GM21825 (cell line): ENCODE data around the gene LTB4R2.
A peak's percentile ranks its signal among the peaks of the same experiment; 100 is the strongest.

Experiments
- ATAC-seq: cut with Tn5 transposase; IDR thresholded peaks from one replicate; pipeline ENCODE4 v1.9.1; 2021; ENCODE audit warnings: mild to moderate bottlenecking, moderate library complexity; ENCODE audit not compliant: unreplicated experiment

Gene LTB4R2

DNA sequence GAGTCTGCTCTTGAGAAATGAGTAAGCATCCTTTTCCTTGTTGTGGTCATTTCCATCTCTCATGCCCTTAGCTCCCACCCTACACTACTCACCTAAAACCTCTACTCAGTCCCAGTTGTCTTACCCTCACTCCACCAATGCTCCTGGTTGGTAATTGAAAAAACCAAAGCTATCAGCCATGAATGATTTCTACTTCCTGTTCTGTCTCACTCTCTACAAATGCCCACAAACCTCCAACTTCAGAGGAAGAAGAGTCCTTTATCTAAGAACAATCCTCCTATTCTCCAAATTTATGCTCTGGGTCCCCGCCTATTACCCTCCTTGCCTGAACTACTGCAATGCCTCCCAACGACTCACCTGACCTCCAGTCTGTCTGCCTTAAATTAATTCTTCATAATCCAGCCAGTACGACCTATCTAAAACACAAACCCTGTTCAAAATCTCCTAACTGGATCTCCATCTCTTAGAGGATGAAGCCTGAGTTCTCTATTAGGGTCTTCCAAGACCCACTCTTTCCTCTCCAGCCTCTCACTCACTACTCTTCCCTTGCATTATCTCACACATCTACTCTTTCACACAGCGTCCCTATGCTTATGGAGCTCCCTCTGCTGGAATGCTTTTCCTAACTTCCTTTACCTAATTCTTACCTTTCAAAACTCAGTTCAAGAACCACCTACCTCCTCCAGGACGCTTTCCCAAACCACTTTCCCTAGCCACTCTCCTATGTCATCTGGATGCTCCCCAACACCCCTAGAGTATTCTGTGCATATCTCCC is 12.6 kb upstream of the LTB4R2 start:
- peak; percentile 20 for ATAC-seq

DNA sequence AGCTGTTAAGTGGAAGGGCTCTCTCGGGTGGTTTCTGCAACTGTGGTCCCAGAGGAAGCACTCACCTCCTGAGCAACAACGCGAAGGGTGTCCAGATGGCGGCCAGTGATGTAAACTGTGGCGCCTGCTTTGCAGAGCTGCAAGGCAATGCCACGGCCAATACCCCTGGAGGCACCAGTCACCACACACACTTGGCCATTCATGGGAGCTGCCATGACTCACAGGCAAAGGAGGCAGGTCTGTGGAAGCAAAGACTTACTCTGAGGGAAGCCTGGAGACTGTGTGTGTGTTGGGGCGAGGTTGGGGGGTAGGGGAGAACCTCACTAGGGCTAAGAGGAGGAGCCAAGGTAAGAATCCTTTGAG is 11.1 kb upstream of the LTB4R2 start:
- no peak for ATAC-seq

DNA sequence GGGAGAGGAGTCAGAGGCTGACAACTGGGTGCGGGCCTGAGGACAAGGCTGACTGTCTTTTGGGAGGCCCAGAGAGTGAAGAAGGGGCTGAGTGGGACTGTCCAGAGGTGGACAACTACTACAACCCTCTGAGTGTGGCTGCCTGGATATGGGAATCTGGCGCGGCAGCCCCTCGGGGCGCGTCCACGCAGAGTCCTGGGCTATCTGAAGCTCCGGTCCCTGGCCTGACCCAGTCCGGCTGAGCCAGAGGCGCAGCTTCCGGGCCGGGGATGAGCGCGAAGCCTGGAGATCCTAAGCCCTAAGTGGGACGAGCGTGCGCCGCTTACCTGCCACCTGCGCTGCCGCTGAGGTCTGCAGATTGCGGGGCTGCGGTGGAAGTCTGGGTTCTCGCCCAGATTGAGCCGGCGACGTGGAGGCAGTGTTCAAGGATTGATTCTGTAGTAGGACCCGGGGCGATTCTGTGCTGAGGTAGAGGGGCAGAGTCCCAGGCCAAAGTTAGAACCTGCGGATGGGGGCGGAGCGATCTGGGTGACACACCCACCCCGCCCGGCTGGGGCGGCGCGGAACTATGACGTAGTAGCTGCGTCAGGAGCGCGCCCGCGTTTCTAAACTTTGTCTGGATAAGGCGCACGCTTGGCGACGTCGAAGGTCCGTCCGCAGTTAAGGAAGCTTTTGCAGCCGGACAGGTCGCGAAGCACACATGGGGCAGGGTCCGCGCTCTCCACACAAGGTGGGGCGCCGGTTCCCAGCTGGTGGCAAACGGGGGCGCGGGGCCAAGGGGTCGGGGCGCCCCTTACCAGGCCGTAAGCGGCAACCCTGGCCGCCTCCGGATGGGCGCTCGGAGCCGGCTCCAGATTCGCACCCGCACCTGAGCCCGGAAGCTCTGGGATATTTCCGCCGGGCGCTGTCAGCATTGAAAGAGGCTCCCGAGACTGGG is 10.4 kb upstream of the LTB4R2 start, which contains the start of the genes DHRS1 and NOP9:
Gene DHRS1, minus strand, starts transcription at position 526 of the 937 bp plus-strand sequence. CDS start 674 bp downstream, outside the sequence.
Gene NOP9, plus strand, starts transcription at position 596 of the 937 bp plus-strand sequence. Its CDS starts 105 bp downstream, at position 701.
- ATAC-seq: peak; percentile 62

DNA sequence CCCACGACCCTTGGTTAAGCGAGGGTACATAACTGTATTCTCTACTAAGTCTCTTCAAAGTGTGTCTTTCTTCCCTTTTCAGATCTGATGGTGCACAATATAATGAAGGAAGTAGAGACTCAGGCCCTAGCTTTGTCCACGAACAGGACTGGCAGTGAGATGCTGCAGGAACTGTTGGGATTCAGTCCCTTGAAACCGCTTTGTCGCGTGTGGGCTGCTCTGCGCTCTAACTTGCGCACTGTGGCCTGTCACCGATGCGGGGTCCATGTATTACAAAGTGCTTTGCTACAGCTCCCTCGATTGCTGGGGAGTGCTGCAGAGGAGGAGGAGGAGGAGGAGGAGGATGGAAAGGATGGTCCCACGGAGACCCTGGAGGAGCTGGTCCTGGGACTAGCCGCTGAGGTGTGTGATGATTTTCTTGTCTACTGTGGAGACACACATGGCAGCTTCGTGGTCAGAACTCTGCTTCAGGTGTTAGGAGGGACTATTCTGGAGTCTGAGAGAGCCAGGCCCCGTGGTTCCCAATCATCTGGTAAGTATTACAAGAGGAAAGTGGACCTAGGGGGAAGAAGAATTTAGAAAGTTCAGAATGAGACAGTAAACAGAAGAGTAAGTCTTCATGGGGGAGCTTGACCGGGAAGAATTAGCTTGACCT is 9.5 kb upstream of the LTB4R2 start:
- no peak for ATAC-seq

DNA sequence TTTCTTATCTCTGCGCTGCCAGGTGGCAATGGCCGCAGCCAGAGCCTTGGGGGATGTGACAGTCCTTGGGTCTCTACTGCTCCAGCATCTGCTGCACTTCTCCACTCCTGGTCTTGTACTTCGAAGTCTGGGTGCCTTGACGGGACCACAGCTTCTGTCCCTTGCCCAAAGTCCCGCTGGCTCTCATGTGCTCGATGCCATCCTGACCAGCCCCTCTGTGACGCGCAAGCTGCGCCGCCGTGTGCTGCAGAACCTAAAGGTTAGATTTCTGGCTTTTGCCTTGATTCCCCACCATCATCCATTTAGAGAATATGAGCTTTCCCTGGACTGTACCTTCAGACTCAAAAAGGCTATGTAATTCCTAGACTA is 5.9 kb upstream of the LTB4R2 start:
- no peak for ATAC-seq

DNA sequence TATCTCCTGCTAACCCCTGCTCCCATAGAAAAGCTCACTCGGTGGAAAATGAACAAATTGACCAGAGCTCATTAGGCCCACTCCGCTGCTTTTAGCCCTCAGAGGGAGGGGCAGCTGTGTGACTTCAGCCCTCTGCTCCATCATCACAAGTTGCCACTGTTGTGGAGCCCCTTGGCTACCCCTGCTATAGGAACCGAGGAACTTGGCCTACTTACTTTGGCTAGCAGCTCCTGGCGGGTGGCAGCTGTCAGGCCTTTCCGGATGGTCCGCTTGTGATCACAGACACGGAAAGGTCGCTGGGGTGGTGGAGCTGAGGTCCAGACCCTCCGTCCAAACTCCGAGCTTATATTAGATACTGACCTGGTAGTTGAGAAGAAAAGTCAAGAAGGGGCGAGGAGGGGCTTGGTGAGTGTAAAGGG is 2.8 kb upstream of the LTB4R2 start:
- ATAC-seq: no peak

DNA sequence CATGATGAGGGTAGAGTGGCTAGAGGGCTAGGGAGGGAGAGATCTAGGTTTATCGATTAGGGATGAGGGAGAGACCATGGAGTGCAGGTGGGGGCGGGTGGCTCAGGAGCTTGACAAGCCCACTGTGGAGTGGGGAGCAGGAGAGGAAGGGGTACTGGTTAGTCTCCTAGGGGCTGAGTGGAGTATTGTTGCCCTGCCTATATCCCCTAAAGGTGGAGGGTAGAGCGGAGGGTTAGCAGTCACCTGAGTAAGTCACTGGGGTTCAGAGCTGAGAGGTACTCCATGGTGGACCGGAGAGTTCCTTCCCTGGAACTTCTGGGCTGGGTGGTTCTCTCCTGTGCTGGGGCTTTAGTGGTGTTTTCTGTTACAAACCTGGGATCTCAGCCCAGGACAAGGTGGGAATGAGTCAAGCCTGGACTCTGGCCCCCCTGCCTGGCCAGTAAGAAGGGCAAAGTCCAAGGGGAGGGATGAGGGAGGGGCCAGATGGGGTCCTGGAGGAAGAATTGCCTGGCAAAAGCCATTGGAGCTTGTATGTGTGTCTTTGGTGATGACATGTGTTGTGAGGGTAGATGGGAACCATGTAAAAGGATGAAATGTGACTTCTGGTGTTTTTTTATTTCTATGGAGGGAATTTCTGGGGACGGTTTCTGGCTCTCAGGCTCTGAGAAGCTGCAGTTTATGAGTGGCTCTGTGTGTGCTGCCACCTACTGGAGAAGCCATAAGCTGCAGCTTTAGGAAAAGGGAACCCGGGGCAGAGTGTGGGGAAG is 2.2 kb upstream of the LTB4R2 start, which contains the start of gene CIDEB:
Gene CIDEB, minus strand, starts transcription at position 403 of the 767 bp plus-strand sequence. Its CDS starts 119 bp downstream, at position 284.
- ATAC-seq: no peak

DNA sequence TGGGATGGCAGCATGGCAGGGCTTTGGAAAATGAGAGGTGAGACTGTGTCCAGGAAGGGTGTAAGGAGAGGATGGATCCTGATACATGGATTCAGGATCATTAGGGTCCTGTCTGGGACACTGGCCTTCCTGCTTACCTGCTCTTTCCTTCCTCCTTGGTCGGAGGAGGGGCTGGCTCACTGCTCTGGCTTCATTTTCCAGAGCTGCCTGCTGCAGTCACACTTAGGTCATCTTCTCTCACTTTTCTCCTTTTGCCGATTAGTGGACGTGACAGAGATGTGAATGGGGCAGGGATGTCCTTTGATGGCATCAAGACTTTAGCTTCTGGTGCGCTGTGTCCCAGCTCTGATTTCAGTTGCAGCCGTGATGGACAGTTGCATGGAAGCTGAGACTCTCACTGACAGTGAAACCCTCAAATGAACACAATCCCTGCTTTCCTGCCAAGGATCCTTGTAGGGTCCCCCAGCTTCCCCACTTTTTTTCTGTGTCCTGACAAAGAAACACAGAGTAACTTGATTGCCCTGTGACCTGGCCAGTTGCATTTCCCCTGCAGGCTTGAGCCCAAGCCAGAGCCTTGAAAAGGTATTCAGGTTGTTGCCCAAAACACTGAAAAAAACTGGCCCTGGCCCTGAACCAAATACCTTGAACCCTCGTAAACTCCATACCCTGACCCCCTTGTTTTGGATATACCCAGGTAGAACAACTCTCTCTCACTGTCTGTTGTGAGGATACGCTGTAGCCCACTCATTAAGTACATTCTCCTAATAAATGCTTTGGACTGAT is 1.4 kb upstream of the LTB4R2 start:
- no peak for ATAC-seq

DNA sequence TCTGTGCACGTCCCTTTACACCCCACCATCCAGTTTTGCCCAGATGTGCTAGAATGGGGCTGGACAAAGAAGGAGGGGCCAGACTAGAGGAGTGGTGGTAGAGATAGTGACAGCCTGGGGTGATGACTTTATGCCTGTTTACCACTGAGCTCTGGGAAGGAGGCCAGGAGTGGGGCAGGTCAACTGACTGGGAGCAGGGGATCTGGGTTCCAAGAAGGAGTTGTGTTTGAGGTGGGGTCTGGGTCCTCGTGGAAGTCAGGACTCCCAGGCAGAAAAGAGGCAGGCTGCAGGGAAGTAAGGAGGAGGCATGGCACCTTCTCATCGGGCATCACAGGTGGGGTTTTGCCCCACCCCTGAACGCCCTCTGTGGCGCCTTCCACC is 315 bp downstream of the LTB4R2 start:
- ATAC-seq: no peak

DNA sequence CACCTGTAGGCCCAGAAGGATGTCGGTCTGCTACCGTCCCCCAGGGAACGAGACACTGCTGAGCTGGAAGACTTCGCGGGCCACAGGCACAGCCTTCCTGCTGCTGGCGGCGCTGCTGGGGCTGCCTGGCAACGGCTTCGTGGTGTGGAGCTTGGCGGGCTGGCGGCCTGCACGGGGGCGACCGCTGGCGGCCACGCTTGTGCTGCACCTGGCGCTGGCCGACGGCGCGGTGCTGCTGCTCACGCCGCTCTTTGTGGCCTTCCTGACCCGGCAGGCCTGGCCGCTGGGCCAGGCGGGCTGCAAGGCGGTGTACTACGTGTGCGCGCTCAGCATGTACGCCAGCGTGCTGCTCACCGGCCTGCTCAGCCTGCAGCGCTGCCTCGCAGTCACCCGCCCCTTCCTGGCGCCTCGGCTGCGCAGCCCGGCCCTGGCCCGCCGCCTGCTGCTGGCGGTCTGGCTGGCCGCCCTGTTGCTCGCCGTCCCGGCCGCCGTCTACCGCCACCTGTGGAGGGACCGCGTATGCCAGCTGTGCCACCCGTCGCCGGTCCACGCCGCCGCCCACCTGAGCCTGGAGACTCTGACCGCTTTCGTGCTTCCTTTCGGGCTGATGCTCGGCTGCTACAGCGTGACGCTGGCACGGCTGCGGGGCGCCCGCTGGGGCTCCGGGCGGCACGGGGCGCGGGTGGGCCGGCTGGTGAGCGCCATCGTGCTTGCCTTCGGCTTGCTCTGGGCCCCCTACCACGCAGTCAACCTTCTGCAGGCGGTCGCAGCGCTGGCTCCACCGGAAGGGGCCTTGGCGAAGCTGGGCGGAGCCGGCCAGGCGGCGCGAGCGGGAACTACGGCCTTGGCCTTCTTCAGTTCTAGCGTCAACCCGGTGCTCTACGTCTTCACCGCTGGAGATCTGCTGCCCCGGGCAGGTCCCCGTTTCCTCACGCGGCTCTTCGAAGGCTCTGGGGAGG is 985 bp downstream of the LTB4R2 start, which contains the start of gene LTB4R:
Gene LTB4R, plus strand, starts transcription at position 857 of the 959 bp plus-strand sequence. CDS start 4,150 bp downstream, outside the sequence.
- peak; percentile 66 for ATAC-seq

DNA sequence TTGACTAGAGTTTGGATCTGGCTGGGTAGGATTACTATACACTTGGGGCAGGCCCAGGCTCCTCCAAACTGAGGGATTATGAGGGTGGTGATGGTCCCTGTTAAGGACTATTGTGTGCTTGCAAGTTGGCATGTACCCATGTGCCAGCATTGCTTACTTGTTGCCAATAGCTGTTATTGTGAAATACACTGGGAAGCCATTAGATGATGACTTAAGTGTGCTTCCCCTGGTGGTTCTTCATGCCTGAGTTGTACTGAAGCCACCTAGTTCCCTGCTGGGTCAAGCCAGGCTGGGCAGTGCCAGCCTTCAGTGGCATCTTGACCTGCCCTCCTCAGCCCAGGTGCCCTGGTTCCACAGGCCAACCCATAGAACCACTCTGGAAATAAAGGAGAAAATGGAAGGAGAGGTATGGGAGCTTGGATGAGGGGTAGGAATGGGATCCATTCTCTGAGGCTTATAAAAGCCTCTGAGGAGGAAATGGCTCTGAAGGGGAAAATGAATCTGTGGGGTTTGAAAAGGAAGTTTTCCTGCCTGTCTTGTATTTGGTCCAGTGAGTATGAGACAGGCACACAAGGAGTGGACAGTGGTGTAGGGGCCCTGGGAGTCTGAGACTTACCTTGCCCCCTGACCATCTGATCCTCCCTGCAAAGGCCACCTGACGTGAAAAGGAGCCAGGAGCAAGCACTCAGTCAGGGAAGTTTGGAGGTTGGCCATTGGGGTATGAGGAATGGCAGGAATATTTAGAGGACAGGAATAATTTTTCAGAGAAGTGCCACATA is 2.1 kb downstream of the LTB4R2 start:
- ATAC-seq: no peak

DNA sequence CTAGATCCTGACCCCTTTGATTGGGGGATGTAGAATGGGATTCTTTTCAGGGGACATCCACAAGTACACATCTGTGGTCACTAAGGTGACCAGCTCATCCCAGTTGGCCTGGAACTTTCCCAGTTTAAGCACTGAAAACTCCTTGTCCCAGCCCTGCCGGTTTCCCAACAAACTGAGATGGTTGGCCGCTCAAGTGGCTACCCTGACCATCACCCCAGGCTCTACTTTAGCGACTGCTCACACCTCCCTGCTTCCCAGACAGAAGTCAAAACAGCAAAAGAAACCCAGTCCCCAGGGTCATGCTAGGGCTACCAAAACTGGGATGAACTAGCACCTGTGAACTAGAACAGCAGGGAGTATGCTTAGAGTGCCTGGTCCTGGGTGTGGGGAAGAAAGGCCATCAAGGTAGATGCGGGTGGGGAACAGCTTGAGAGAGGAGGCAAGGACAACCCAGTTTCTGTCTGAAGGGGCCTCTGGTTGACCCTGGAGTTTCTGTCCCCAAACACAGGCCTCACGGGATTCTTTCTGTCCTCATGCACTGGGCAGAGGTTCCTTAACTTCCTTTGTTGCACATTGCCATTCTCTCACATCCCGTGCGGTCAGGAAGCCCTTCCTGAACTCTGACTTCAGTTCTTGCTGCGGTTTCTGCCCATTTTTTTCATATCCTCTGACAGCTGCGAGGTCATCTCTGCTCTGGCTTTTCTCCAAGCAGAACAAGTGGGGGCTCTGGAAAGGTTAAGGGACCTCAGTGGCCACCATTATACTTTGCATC is 3.0 kb downstream of the LTB4R2 start:
- ATAC-seq: no peak

DNA sequence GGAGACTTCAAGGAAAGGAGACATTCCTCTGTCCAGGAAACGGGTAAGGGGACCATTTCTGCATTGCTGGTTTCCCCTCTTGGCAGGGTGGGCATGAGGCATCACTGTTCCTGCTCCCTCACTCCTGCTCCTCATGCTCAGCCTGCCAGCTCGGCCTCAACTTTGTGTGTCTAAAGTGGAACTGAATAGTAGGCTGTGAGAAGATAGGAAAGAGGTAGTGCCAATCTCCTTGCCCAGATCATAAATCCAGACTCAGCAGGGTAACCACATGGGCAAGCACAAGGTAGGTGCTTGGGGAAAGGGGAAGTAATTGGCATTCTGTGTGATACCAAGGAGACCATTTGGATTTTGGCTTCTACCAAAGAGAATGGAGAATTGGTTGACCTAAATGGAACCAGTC is 4.0 kb downstream of the LTB4R2 start:
- no peak for ATAC-seq

DNA sequence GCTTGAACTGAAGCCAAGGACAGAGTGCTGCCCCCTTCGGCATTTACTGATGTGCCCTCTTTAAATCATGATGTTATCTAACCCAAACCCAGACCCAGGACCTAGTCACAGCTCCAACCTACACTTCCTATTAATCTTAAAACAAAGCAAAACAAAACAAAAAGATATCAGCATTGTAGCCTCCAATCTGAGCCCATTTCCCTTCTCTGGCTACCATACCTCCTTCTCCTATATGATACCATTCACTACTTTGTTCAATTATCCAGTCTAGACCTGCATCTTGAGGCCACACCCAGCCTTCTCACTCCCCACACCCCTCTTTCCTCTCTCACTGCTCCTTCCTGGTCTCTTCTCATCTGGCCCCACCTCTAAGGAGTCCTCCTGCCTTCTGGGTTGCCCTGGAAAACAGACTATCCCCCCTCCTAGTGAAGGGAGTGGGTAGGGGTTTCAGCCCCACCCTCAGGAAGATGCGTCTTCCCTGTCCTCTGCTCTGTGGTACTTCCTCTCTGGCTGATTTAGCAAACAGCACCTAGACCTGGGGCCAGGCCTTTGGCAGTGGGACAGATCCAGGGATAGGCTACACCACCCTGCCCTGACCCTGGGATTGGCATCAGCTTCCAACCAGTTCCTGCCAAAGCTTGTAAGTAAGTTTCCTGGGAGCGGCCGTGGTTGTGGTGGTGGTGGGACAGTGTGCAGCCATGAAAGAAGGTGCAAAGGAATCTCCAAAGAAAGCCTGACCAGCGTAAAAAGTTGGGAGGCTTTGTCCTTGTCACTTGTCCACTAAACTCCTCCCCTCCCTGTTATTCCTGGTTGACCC is 4.6 kb downstream of the LTB4R2 start:
- ATAC-seq: no peak

DNA sequence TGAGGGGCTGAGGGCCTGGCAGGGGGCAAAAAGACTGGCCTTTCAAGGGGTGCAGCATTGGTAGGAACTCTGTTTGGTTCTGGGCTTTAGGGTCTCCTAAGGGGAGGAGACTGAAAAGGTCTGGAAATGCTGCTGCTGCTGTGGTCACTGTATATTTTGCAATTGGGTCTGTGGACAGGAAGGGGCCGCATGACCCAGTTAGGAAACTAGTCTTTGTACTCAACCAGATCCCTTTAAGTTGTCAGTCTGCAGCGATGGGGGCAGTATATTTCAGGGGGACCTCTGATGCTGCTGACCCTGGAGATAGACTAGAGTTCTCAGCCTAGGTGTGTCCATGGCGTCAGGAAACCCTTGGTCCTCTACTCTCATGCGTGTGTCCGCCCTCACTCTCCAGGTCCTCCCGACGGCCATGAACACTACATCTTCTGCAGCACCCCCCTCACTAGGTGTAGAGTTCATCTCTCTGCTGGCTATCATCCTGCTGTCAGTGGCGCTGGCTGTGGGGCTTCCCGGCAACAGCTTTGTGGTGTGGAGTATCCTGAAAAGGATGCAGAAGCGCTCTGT is 5.4 kb downstream of the LTB4R2 start:
- no peak for ATAC-seq
